OCI-LY7 (cell line): ENCODE results near the gene AXL.

ENCODE experiments used
- CTCF ChIP-seq: fragments of 200-600 bp; sonication (generic); conservative IDR thresholded peaks from 2 replicates; pipeline ENCODE4 v1.5.1; 2014; ENCODE audit warnings: mild to moderate bottlenecking, antibody characterized with exemption, low read length, moderate library complexity, mixed read lengths
- EZH2phosphoT487 ChIP-seq: fragments of 200-600 bp; sonication (generic); IDR thresholded peaks from 2 replicates; pipeline ENCODE4 v1.6.1; 2018; ENCODE audit warnings: low read depth, borderline replicate concordance, mild to moderate bottlenecking, mixed run types, antibody characterized with exemption, low read length, moderate library complexity, mixed read lengths

- no peak for TF ChIP-seq CTCF
- TF ChIP-seq EZH2phosphoT487 = no peak
These were observed 36.1 kb downstream of the AXL start for GRCh38 chr19:41255171-41255570.
